DMS153 (cell line): Measurements from ENCODE around the gene RASL10B.
"Not testable (repeated sequence)": the region's sequence is repeated elsewhere in the genome, so short reads cannot be mapped to it uniquely, and the experiment has no call there.

Experiments used
- DNase-seq: peaks from one replicate; lab custom pipeline; 2025; lab: John Stamatoyannopoulos, UW

The RASL10B gene

GRCh38 chr17:35731239-35731916, at the start of gene RASL10B:
RASL10B (plus strand) TSS chr17:35731639; CDS start chr17:35735185, 3,546 bp downstream.
- DNase-seq: no peak

- no peak for DNase-seq
Observed at GRCh38 chr17:35683591-35683990, 47.8 kb upstream of the RASL10B start.

- DNase-seq: no peak
Observed at GRCh38 chr17:35684055-35684802, 47.2 kb upstream of the RASL10B start.

- no peak for DNase-seq
Observed at GRCh38 chr17:35692512-35693210, 38.8 kb upstream of the RASL10B start.

- no peak for DNase-seq
Observed at GRCh38 chr17:35693662-35694061, 37.8 kb upstream of the RASL10B start.

GRCh38 chr17:35694906-35695305, 36.5 kb upstream of the RASL10B start:
- DNase-seq: no peak

- DNase-seq: no peak
Observed at GRCh38 chr17:35695613-35696012, 35.8 kb upstream of the RASL10B start.

GRCh38 chr17:35698800-35699199, 32.6 kb upstream of the RASL10B start:
- no peak for DNase-seq

- DNase-seq: no peak
Observed at GRCh38 chr17:35700150-35700549, 31.3 kb upstream of the RASL10B start.

- no peak for DNase-seq
Observed at GRCh38 chr17:35701491-35701890, 29.9 kb upstream of the RASL10B start.

- not testable (repeated sequence) for DNase-seq
Observed at GRCh38 chr17:35703308-35703707, 28.1 kb upstream of the RASL10B start.

- no peak for DNase-seq
Observed at GRCh38 chr17:35705230-35705629, 26.2 kb upstream of the RASL10B start.

GRCh38 chr17:35705705-35706104, 25.7 kb upstream of the RASL10B start:
- peak; percentile 28 for DNase-seq

- no peak for DNase-seq
Observed at GRCh38 chr17:35708149-35708548, 23.3 kb upstream of the RASL10B start.

- peak; percentile 44 for DNase-seq
Observed at GRCh38 chr17:35708951-35709350, 22.5 kb upstream of the RASL10B start.

- peak; percentile 12 for DNase-seq
Observed at GRCh38 chr17:35709874-35710273, 21.6 kb upstream of the RASL10B start.

- DNase-seq: no peak
Observed at GRCh38 chr17:35710950-35711349, 20.5 kb upstream of the RASL10B start.

- no peak for DNase-seq
Observed at GRCh38 chr17:35713069-35713728, 18.2 kb upstream of the RASL10B start.

GRCh38 chr17:35714988-35715387, 16.5 kb upstream of the RASL10B start:
- DNase-seq: no peak

GRCh38 chr17:35715416-35715815, 16.0 kb upstream of the RASL10B start:
- no peak for DNase-seq

GRCh38 chr17:35716173-35716572, 15.3 kb upstream of the RASL10B start:
- no peak for DNase-seq

- no peak for DNase-seq
Observed at GRCh38 chr17:35716897-35717465, 14.5 kb upstream of the RASL10B start.
